ENCODE results near the gene DMRT3. TPM values are rescaled to one million over a fixed set of nuclear protein-coding genes. Genes with fewer than 3 reads are reported as not detected.

Gene DMRT3
- total RNA-seq, 1 experiment from 2014 or later: not detected

DNA sequence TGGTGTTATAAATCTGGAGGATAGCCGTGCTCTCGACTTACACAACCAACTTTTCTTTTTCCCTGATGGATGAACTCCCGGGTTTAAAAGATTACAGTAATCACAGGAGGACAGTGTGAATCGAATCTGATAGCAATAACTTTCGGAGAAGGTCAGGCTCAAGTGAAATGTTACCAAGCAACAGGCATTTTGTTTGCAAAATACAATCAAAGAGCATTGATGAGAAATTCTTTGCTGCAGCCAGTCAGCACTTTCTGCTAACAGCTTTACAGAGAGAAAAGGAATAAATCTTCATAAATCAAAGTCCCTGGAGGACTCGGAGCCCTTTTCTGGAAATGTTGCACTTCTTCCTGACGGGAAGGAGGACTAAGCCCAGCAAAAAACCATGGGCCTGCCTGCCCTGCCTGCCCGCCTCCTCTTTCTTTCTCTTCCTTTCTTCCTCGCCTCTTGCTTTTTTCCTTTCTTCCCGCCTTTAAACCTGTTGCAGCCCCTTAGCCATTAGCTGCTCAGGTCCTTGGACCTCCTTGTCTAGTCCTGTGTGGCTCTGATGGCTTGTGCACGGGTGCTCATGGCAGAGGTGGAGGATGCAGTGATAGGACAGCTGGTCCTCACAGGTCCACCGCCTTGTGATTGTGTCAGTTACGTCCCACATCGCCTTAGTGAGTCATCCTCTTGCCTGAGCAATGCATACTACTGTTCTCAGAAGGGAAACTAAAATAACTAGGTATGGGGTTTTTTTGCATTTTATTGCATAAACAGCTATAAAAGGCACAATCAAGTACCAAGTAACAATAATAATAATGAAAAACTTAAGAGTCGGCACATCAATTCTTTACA is 6.2 kb downstream of the DMRT3 start:
- ATAC-seq (no peak), DNase-seq (ENCODE audit: low spot score) (no peak)
- TF ChIP-seq TCF7 (CRISPR knock-in tag; IDR thresholded peaks at IDR 0.05; ENCODE audit: low read depth): no peak
- TF ChIP-seq CREB1 (CRISPR knock-in tag; IDR thresholded peaks at IDR 0.05): no peak
- TF ChIP-seq NFE2L1 (CRISPR knock-in tag; IDR thresholded peaks at IDR 0.05): no peak
- TF ChIP-seq MYBL2 (CRISPR knock-in tag; IDR thresholded peaks at IDR 0.05): no peak
- peaks cover 24% of the 10 kb centered on the region for H3K4me1 Mint-ChIP-seq
- no peaks in the 10 kb centered on the region for H3K9me3 Mint-ChIP-seq
- no peak overlapping the region for H3K27ac Mint-ChIP-seq
- no peaks in the 10 kb centered on the region for H3K36me3 Mint-ChIP-seq
- ChIA-PET CTCF (interaction anchor here (0.8 to 3.4 kb wide), 7 partner anchors 17 to 89 kb away, joined by 3 to 31 read pairs (median 3); no protein-coding TSS in a partner anchor), POLR2A (no interaction called here)
- H3K27me3 Mint-ChIP-seq (ENCODE audit: low read depth): peaks cover 98% of the 10 kb centered on the region
- H3K4me3 Mint-ChIP-seq: no peak overlapping the region

- no peak overlapping the region for H3K27ac Mint-ChIP-seq
- peaks cover 57% of the 10 kb centered on the region for H3K27me3 Mint-ChIP-seq (ENCODE audit: low read depth)
- ChIA-PET CTCF (no interaction called here), POLR2A (no interaction called here)
- no peak for DNase-seq (ENCODE audit: low spot score)
- TF ChIP-seq ARID4B (CRISPR knock-in tag; IDR thresholded peaks at IDR 0.05; ENCODE audit: borderline replicate concordance): no peak
- TF ChIP-seq NR1H2 (CRISPR knock-in tag; IDR thresholded peaks at IDR 0.05): no peak
- peaks cover 13% of the 10 kb centered on the region for H3K36me3 Mint-ChIP-seq
- no peaks in the 10 kb centered on the region for H3K4me1 Mint-ChIP-seq
- H3K4me3 Mint-ChIP-seq: no peak overlapping the region
- no peak for ATAC-seq
- H3K9me3 Mint-ChIP-seq: peaks cover 31% of the 10 kb centered on the region
Measured at GRCh38 chr9:994005-994404, 17.6 kb downstream of the DMRT3 start.

DNA sequence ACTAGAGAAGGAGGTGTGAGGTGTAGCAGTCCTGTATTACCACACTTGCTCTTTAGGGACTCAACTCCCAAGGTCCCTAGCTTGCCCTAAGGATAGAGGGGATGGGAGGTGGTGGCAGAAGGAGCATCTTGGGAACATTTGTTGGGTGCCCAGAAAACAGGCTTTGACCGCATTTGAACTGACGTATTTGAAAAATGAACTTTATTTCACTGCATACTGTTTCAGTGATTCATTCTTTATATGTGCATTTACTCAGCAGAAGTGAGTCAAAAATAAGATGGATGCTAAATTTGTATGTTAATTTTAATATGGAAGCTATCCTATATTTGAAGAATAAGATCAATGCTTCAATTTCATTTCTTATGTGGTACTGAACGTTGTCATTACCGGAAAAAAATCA is 18.7 kb downstream of the DMRT3 start:
- H3K4me3 Mint-ChIP-seq: no peak overlapping the region
- H3K36me3 Mint-ChIP-seq: peaks cover 20% of the 10 kb centered on the region
- H3K9me3 Mint-ChIP-seq: peaks cover 39% of the 10 kb centered on the region
- DNase-seq (ENCODE audit: low spot score) (no peak), ATAC-seq (no peak)
- H3K27ac Mint-ChIP-seq: no peak overlapping the region
- POLR2A ChIA-PET: no interaction called here
- peaks cover 50% of the 10 kb centered on the region for H3K27me3 Mint-ChIP-seq (ENCODE audit: low read depth)
- no peaks in the 10 kb centered on the region for H3K4me1 Mint-ChIP-seq
- CTCF ChIA-PET: no interaction called here
- TF ChIP-seq ZNF425 (CRISPR knock-in tag; conservative IDR thresholded peaks at IDR 0.05) (no peak), ZNF263 (CRISPR knock-in tag; IDR thresholded peaks at IDR 0.05; ENCODE audit: low read depth) (no peak), ZNF532 (CRISPR knock-in tag; IDR thresholded peaks at IDR 0.05; ENCODE audit: borderline replicate concordance) (no peak), ZSCAN18 (CRISPR knock-in tag; IDR thresholded peaks at IDR 0.05) (no peak), FOXP1 (CRISPR knock-in tag; IDR thresholded peaks at IDR 0.05; ENCODE audit: borderline replicate concordance) (no peak), CREM (CRISPR knock-in tag; IDR thresholded peaks at IDR 0.05) (no peak), ATF3 (CRISPR knock-in tag; conservative IDR thresholded peaks at IDR 0.05) (no peak), SP1 (CRISPR knock-in tag; conservative IDR thresholded peaks at IDR 0.05) (no peak)
- TF ChIP-seq, protein P1, sequence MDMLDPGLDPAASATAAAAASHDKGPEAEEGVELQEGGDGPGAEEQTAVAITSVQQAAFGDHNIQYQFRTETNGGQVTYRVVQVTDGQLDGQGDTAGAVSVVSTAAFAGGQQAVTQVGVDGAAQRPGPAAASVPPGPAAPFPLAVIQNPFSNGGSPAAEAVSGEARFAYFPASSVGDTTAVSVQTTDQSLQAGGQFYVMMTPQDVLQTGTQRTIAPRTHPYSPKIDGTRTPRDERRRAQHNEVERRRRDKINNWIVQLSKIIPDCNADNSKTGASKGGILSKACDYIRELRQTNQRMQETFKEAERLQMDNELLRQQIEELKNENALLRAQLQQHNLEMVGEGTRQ (CRISPR knock-in tag; IDR thresholded peaks at IDR 0.05): no peak
